ENCODE measurements around the gene MON2.

The MON2 gene

GRCh38 chr12:62604373-62604772 lies 137.7 kb downstream of the MON2 start:
- Mint-ChIP-seq H3K4me1 (peaks cover 47% of the 10 kb centered on the region), H3K27ac (peak overlapping the region; percentile 100), H3K36me3 (peaks cover 5% of the 10 kb centered on the region)

GRCh38 chr12:62604871-62605270 lies 138.2 kb downstream of the MON2 start:
- Mint-ChIP-seq H3K9me3 (no peaks in the 10 kb centered on the region), H3K36me3 (peaks cover 5% of the 10 kb centered on the region), H3K4me3 (peak overlapping the region; percentile 96), H3K27ac (peak overlapping the region; percentile 100), H3K27me3 (no peaks in the 10 kb centered on the region), H3K4me1 (peaks cover 52% of the 10 kb centered on the region)
- ATAC-seq = no peak

More at GRCh38 chr12:62604373-62604772, 137.7 kb downstream of the MON2 start:
- no peak for ATAC-seq
- no peaks in the 10 kb centered on the region for H3K9me3 Mint-ChIP-seq
- H3K27me3 Mint-ChIP-seq = no peaks in the 10 kb centered on the region
- H3K4me3 Mint-ChIP-seq = peak overlapping the region; percentile 96

- peaks cover 51% of the 10 kb centered on the region for H3K4me1 Mint-ChIP-seq
These were observed 139.4 kb downstream of the MON2 start for GRCh38 chr12:62605981-62606380.

GRCh38 chr12:62606654-62607053 lies 140.0 kb downstream of the MON2 start:
- Mint-ChIP-seq H3K27ac (peak overlapping the region; percentile 22), H3K36me3 (peaks cover 13% of the 10 kb centered on the region)

More at GRCh38 chr12:62605981-62606380, 139.4 kb downstream of the MON2 start:
- Mint-ChIP-seq H3K36me3 (peaks cover 12% of the 10 kb centered on the region), H3K4me3 (peak overlapping the region; percentile 21), H3K27ac (peak overlapping the region; percentile 22), H3K27me3 (no peaks in the 10 kb centered on the region), H3K9me3 (no peaks in the 10 kb centered on the region)
- no peak for ATAC-seq

GRCh38 chr12:62613081-62613480 lies 146.5 kb downstream of the MON2 start:
- Mint-ChIP-seq H3K27ac (no peak overlapping the region), H3K4me1 (peaks cover 14% of the 10 kb centered on the region), H3K9me3 (no peaks in the 10 kb centered on the region), H3K4me3 (no peak overlapping the region), H3K36me3 (peaks cover 20% of the 10 kb centered on the region), H3K27me3 (no peaks in the 10 kb centered on the region)
- no peak for ATAC-seq

More at GRCh38 chr12:62606654-62607053, 140.0 kb downstream of the MON2 start:
- ATAC-seq = no peak
- H3K27me3 Mint-ChIP-seq = no peaks in the 10 kb centered on the region
- no peaks in the 10 kb centered on the region for H3K9me3 Mint-ChIP-seq
- H3K4me3 Mint-ChIP-seq = no peak overlapping the region
- H3K4me1 Mint-ChIP-seq = peaks cover 47% of the 10 kb centered on the region

GRCh38 chr12:62618319-62618718 lies 151.7 kb downstream of the MON2 start:
- no peak for ATAC-seq
- H3K4me1 Mint-ChIP-seq = peaks cover 10% of the 10 kb centered on the region
- H3K27me3 Mint-ChIP-seq = no peaks in the 10 kb centered on the region
- H3K9me3 Mint-ChIP-seq = no peaks in the 10 kb centered on the region
- H3K36me3 Mint-ChIP-seq = peaks cover 7% of the 10 kb centered on the region
- no peak overlapping the region for H3K4me3 Mint-ChIP-seq
- H3K27ac Mint-ChIP-seq = no peak overlapping the region

- H3K27me3 Mint-ChIP-seq = no peaks in the 10 kb centered on the region
- no peak for ATAC-seq
- peaks cover 10% of the 10 kb centered on the region for H3K4me1 Mint-ChIP-seq
- H3K4me3 Mint-ChIP-seq = no peak overlapping the region
- peaks cover 7% of the 10 kb centered on the region for H3K36me3 Mint-ChIP-seq
- no peaks in the 10 kb centered on the region for H3K9me3 Mint-ChIP-seq
- H3K27ac Mint-ChIP-seq = no peak overlapping the region
These were observed 152.3 kb downstream of the MON2 start for GRCh38 chr12:62618930-62619329.

- Mint-ChIP-seq H3K27ac (no peak overlapping the region), H3K9me3 (no peaks in the 10 kb centered on the region), H3K4me3 (no peak overlapping the region), H3K27me3 (no peaks in the 10 kb centered on the region), H3K36me3 (peaks cover 7% of the 10 kb centered on the region), H3K4me1 (peaks cover 10% of the 10 kb centered on the region)
- ATAC-seq = no peak
These were observed 154.5 kb downstream of the MON2 start for GRCh38 chr12:62621101-62621638.

GRCh38 chr12:62622177-62622576 lies 155.6 kb downstream of the MON2 start:
- Mint-ChIP-seq H3K9me3 (no peaks in the 10 kb centered on the region), H3K4me3 (no peak overlapping the region), H3K36me3 (peaks cover 1% of the 10 kb centered on the region), H3K4me1 (peaks cover 10% of the 10 kb centered on the region), H3K27me3 (no peaks in the 10 kb centered on the region), H3K27ac (no peak overlapping the region)
- no peak for ATAC-seq

GRCh38 chr12:62625228-62625627 lies 158.6 kb downstream of the MON2 start:
- Mint-ChIP-seq H3K4me1 (peaks cover 10% of the 10 kb centered on the region), H3K27ac (no peak overlapping the region), H3K27me3 (peaks cover 23% of the 10 kb centered on the region), H3K4me3 (no peak overlapping the region), H3K9me3 (peaks cover 2% of the 10 kb centered on the region), H3K36me3 (no peaks in the 10 kb centered on the region)
- no peak for ATAC-seq

- Mint-ChIP-seq H3K27me3 (peaks cover 43% of the 10 kb centered on the region), H3K9me3 (peaks cover 2% of the 10 kb centered on the region), H3K4me3 (no peak overlapping the region), H3K4me1 (peaks cover 13% of the 10 kb centered on the region), H3K36me3 (no peaks in the 10 kb centered on the region), H3K27ac (no peak overlapping the region)
- no peak for ATAC-seq
These were observed 160.6 kb downstream of the MON2 start for GRCh38 chr12:62627181-62627580.

GRCh38 chr12:62629413-62629812 lies 162.8 kb downstream of the MON2 start:
- peaks cover 65% of the 10 kb centered on the region for H3K27me3 Mint-ChIP-seq

GRCh38 chr12:62629971-62630739 lies 163.5 kb downstream of the MON2 start:
- no peak overlapping the region for H3K4me3 Mint-ChIP-seq
- ATAC-seq = no peak
- H3K27me3 Mint-ChIP-seq = peaks cover 69% of the 10 kb centered on the region
- H3K27ac Mint-ChIP-seq = no peak overlapping the region
- H3K9me3 Mint-ChIP-seq = peaks cover 2% of the 10 kb centered on the region
- H3K36me3 Mint-ChIP-seq = no peaks in the 10 kb centered on the region
- peaks cover 23% of the 10 kb centered on the region for H3K4me1 Mint-ChIP-seq

More at GRCh38 chr12:62629413-62629812, 162.8 kb downstream of the MON2 start:
- Mint-ChIP-seq H3K4me3 (no peak overlapping the region), H3K36me3 (no peaks in the 10 kb centered on the region), H3K4me1 (peaks cover 23% of the 10 kb centered on the region), H3K27ac (no peak overlapping the region), H3K9me3 (peaks cover 2% of the 10 kb centered on the region)
- ATAC-seq = no peak

GRCh38 chr12:62631471-62632410 lies 165.1 kb downstream of the MON2 start:
- Mint-ChIP-seq H3K9me3 (peaks cover 2% of the 10 kb centered on the region), H3K27ac (peak overlapping the region; percentile 76), H3K36me3 (no peaks in the 10 kb centered on the region), H3K27me3 (peaks cover 69% of the 10 kb centered on the region), H3K4me3 (peak overlapping the region; percentile 85), H3K4me1 (peaks cover 23% of the 10 kb centered on the region)
- peak; percentile 62 for ATAC-seq

- H3K9me3 Mint-ChIP-seq = peaks cover 2% of the 10 kb centered on the region
- peak overlapping the region; percentile 76 for H3K27ac Mint-ChIP-seq
- peaks cover 23% of the 10 kb centered on the region for H3K4me1 Mint-ChIP-seq
- peak overlapping the region; percentile 85 for H3K4me3 Mint-ChIP-seq
- peaks cover 76% of the 10 kb centered on the region for H3K27me3 Mint-ChIP-seq
- no peaks in the 10 kb centered on the region for H3K36me3 Mint-ChIP-seq
- ATAC-seq = peak; percentile 58
These were observed 165.8 kb downstream of the MON2 start for GRCh38 chr12:62632411-62632918.
